Activated CD4-positive, alpha-beta T cell treated with anti-CD3 and anti-CD28 coated beads for 48 hours (primary cell): ENCODE data around the gene USP14.

Experiments used
- DNase-seq: peaks from one replicate; pipeline ENCODE4 v3.0.0-alpha.2; 2020

Gene USP14

GRCh38 chr18:231563-231962, 73.2 kb downstream of the USP14 start:
- no peak for DNase-seq

- DNase-seq = no peak
These were observed 81.8 kb downstream of the USP14 start for GRCh38 chr18:240175-240574.

- no peak for DNase-seq
These were observed 87.0 kb downstream of the USP14 start for GRCh38 chr18:245282-245847.

GRCh38 chr18:248053-248452, 89.7 kb downstream of the USP14 start:
- DNase-seq = no peak

- no peak for DNase-seq
These were observed 92.3 kb downstream of the USP14 start for GRCh38 chr18:250685-251084.

GRCh38 chr18:251572-251971, 93.2 kb downstream of the USP14 start:
- no peak for DNase-seq

GRCh38 chr18:253121-253520, 94.8 kb downstream of the USP14 start:
- DNase-seq = no peak

- DNase-seq = no peak
These were observed 96.8 kb downstream of the USP14 start for GRCh38 chr18:255171-255570.

GRCh38 chr18:260547-260946, 102.2 kb downstream of the USP14 start:
- DNase-seq = no peak

GRCh38 chr18:261398-262073, 103.2 kb downstream of the USP14 start:
- no peak for DNase-seq
